ENCODE results near the gene PREB. TPM values are rescaled to one million over a fixed set of nuclear protein-coding genes. Genes with fewer than 3 reads are reported as not detected.

The PREB gene
- total and polyA plus RNA-seq, 2 of the 13 experiments (the other 11 are each of a cell fraction or from before 2014, with no cell fraction given) = 112 to 192 TPM

DNA sequence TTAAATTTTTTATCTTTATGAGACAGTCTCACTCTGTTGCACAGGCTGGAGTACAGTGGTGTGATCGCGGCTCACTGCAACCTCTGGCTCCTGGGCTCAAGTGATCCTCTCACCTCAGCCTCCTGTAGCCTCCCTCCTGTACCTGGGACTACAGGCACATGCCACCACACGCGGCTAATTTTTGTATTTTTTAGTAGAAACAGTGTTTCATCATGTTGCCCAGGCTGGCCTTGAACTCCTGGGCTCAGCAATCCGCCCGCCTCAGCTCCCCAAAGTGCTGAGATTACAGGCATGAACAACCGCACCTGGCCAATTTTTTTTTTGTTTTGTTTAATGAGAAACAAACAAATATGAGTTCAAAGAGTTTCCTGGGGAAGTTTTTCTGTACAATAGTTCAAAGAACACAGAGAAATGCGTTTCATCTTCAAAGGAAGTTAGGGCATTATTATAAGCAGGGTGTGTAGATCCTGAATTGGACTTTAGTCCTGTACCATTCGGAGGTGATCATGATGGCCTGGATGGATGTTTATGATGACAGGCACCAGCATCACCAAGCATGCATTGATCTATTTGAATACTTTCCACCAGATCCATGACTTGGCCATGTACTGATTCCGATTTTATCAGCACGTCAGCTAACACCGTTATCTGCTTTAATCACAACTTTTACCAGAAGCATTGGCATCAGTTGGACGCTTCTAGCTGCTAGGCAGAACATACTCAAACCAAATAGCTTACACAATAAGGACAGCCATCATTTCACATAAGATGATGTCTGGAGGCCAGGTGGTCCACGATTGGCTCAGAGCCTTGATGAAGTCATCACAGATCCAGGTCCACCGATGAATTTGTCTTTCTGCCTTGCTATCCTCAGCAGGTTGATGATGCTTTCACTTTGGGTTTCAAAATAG is 43.3 kb upstream of the PREB start (continued):
- TF ChIP-seq MTA1 (CRISPR knock-in tag; IDR thresholded peaks at IDR 0.05; ENCODE audit: borderline replicate concordance) (peak; percentile 74; the same call in 1 of the 2 replicates), NFE2L2 (IDR thresholded peaks at IDR 0.05; ENCODE audit: low read length) (no peak), ATAD3A (CRISPR knock-in tag; IDR thresholded peaks at IDR 0.05) (no peak), SOX13 (IDR thresholded peaks at IDR 0.05) (peak; percentile 94), SOX13 (CRISPR knock-in tag; conservative IDR thresholded peaks at IDR 0.05 in 1 of 2, IDR thresholded peaks at IDR 0.05 in 1 of 2) (peak in 1 of 2 experiments; percentile 98; a peak in 2 of 4 replicates), AHR (CRISPR knock-in tag; IDR thresholded peaks at IDR 0.05) (no peak), NCOA5 (CRISPR knock-in tag; IDR thresholded peaks at IDR 0.05) (no peak), PHB2 (IDR thresholded peaks at IDR 0.05; ENCODE audit: partially characterized antibody) (no peak), ZNF777 (CRISPR knock-in tag; IDR thresholded peaks at IDR 0.05) (no peak), FOXJ3 (CRISPR knock-in tag; IDR thresholded peaks at IDR 0.05; ENCODE audit: borderline replicate concordance) (peak; percentile 99), HNRNPUL1 (IDR thresholded peaks at IDR 0.05; ENCODE audit: low read depth, low read length) (no peak)
- TF ChIP-seq, protein P1, sequence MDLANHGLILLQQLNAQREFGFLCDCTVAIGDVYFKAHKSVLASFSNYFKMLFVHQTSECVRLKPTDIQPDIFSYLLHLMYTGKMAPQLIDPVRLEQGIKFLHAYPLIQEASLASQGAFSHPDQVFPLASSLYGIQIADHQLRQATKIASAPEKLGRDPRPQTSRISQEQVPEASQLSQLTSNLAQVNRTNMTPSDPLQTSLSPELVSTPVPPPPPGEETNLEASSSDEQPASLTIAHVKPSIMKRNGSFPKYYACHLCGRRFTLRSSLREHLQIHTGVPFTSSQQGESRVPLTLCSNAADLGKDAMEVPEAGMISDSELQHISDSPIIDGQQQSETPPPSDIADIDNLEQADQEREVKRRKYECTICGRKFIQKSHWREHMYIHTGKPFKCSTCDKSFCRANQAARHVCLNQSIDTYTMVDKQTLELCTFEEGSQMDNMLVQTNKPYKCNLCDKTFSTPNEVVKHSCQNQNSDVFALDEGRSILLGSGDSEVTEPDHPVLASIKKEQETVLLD (CRISPR knock-in tag; IDR thresholded peaks at IDR 0.05; ENCODE audit: low read depth) = peak; percentile 69; the same call in 1 of the 2 replicates
- TF ChIP-seq, protein P2, sequence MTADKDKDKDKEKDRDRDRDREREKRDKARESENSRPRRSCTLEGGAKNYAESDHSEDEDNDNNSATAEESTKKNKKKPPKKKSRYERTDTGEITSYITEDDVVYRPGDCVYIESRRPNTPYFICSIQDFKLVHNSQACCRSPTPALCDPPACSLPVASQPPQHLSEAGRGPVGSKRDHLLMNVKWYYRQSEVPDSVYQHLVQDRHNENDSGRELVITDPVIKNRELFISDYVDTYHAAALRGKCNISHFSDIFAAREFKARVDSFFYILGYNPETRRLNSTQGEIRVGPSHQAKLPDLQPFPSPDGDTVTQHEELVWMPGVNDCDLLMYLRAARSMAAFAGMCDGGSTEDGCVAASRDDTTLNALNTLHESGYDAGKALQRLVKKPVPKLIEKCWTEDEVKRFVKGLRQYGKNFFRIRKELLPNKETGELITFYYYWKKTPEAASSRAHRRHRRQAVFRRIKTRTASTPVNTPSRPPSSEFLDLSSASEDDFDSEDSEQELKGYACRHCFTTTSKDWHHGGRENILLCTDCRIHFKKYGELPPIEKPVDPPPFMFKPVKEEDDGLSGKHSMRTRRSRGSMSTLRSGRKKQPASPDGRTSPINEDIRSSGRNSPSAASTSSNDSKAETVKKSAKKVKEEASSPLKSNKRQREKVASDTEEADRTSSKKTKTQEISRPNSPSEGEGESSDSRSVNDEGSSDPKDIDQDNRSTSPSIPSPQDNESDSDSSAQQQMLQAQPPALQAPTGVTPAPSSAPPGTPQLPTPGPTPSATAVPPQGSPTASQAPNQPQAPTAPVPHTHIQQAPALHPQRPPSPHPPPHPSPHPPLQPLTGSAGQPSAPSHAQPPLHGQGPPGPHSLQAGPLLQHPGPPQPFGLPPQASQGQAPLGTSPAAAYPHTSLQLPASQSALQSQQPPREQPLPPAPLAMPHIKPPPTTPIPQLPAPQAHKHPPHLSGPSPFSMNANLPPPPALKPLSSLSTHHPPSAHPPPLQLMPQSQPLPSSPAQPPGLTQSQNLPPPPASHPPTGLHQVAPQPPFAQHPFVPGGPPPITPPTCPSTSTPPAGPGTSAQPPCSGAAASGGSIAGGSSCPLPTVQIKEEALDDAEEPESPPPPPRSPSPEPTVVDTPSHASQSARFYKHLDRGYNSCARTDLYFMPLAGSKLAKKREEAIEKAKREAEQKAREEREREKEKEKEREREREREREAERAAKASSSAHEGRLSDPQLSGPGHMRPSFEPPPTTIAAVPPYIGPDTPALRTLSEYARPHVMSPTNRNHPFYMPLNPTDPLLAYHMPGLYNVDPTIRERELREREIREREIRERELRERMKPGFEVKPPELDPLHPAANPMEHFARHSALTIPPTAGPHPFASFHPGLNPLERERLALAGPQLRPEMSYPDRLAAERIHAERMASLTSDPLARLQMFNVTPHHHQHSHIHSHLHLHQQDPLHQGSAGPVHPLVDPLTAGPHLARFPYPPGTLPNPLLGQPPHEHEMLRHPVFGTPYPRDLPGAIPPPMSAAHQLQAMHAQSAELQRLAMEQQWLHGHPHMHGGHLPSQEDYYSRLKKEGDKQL (CRISPR knock-in tag; IDR thresholded peaks at IDR 0.05; ENCODE audit: low read depth) = peak; percentile 78
- TF ChIP-seq, protein P3, sequence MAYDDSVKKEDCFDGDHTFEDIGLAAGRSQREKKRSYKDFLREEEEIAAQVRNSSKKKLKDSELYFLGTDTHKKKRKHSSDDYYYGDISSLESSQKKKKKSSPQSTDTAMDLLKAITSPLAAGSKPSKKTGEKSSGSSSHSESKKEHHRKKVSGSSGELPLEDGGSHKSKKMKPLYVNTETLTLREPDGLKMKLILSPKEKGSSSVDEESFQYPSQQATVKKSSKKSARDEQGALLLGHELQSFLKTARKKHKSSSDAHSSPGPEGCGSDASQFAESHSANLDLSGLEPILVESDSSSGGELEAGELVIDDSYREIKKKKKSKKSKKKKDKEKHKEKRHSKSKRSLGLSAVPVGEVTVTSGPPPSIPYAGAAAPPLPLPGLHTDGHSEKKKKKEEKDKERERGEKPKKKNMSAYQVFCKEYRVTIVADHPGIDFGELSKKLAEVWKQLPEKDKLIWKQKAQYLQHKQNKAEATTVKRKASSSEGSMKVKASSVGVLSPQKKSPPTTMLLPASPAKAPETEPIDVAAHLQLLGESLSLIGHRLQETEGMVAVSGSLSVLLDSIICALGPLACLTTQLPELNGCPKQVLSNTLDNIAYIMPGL (CRISPR knock-in tag; IDR thresholded peaks at IDR 0.05; ENCODE audit: borderline replicate concordance in 1 of 2, low read depth in 1 of 2) = peak in 1 of 2 experiments; percentile 24; a peak in 1 of 4 replicates
- TF ChIP-seq, protein P4, sequence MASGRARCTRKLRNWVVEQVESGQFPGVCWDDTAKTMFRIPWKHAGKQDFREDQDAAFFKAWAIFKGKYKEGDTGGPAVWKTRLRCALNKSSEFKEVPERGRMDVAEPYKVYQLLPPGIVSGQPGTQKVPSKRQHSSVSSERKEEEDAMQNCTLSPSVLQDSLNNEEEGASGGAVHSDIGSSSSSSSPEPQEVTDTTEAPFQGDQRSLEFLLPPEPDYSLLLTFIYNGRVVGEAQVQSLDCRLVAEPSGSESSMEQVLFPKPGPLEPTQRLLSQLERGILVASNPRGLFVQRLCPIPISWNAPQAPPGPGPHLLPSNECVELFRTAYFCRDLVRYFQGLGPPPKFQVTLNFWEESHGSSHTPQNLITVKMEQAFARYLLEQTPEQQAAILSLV (CRISPR knock-in tag; IDR thresholded peaks at IDR 0.05; ENCODE audit: borderline replicate concordance) = peak; percentile 89
- TF ChIP-seq, protein P5, sequence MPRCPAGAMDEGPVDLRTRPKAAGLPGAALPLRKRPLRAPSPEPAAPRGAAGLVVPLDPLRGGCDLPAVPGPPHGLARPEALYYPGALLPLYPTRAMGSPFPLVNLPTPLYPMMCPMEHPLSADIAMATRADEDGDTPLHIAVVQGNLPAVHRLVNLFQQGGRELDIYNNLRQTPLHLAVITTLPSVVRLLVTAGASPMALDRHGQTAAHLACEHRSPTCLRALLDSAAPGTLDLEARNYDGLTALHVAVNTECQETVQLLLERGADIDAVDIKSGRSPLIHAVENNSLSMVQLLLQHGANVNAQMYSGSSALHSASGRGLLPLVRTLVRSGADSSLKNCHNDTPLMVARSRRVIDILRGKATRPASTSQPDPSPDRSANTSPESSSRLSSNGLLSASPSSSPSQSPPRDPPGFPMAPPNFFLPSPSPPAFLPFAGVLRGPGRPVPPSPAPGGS (CRISPR knock-in tag; IDR thresholded peaks at IDR 0.05) = no peak

Data from HepG2 (cell line).